Retinal pigment epithelial cell (primary cell): ENCODE results near the gene TBC1D24.

Experiments
- DNase-seq: peaks from one replicate; pipeline ENCODE4 v3.0.0-alpha.2; 2010; ENCODE audit warnings: low read depth
- H3K4me3 ChIP-seq: 2 replicates; pipeline ENCODE4 v1.5.1; 2011; ENCODE audit warnings: mild to moderate bottlenecking, low read length, control low read depth, moderate library complexity
- CTCF ChIP-seq: conservative IDR thresholded peaks from 2 replicates; pipeline ENCODE4 v1.5.1; 2011; ENCODE audit warnings: low read depth, low read length, control low read depth, inconsistent platforms

Gene TBC1D24

GRCh38 chr16:2508722-2509400 lies 33.9 kb downstream of the TBC1D24 start:
- no peak for DNase-seq
- TF ChIP-seq CTCF = no peak
- no peak overlapping the region for H3K4me3 ChIP-seq

- H3K4me3 ChIP-seq = no peak overlapping the region
- TF ChIP-seq CTCF = no peak
- no peak for DNase-seq
Observed at GRCh38 chr16:2511128-2511800, 36.3 kb downstream of the TBC1D24 start.

- no peak for DNase-seq
- H3K4me3 ChIP-seq = no peak overlapping the region
- TF ChIP-seq CTCF = no peak
Observed at GRCh38 chr16:2511996-2512734, 37.2 kb downstream of the TBC1D24 start.

GRCh38 chr16:2512735-2513404 lies 37.9 kb downstream of the TBC1D24 start:
- peak; percentile 12 for TF ChIP-seq CTCF
- no peak for DNase-seq
- peak overlapping the region; percentile 37 for H3K4me3 ChIP-seq

- peak within 1 kb of the TSS; percentile 91 for H3K4me3 ChIP-seq
- no peak for TF ChIP-seq CTCF
- peak; percentile 62 for DNase-seq
Observed at GRCh38 chr16:2513405-2514332, 38.7 kb downstream of the TBC1D24 start, which contains the start of gene ATP6V0C. TSS of gene ATP6V0C (plus strand) at chr16:2513952. CDS start at chr16:2514104, 152 bp downstream.
